ENCODE measurements around the gene SINHCAF. TPM values are rescaled to one million over a fixed set of nuclear protein-coding genes. Genes with fewer than 3 reads are reported as not detected.

Gene SINHCAF
- total and polyA plus RNA-seq, 2 donors from 2014 or later = 33.1 to 96.2 TPM

DNA sequence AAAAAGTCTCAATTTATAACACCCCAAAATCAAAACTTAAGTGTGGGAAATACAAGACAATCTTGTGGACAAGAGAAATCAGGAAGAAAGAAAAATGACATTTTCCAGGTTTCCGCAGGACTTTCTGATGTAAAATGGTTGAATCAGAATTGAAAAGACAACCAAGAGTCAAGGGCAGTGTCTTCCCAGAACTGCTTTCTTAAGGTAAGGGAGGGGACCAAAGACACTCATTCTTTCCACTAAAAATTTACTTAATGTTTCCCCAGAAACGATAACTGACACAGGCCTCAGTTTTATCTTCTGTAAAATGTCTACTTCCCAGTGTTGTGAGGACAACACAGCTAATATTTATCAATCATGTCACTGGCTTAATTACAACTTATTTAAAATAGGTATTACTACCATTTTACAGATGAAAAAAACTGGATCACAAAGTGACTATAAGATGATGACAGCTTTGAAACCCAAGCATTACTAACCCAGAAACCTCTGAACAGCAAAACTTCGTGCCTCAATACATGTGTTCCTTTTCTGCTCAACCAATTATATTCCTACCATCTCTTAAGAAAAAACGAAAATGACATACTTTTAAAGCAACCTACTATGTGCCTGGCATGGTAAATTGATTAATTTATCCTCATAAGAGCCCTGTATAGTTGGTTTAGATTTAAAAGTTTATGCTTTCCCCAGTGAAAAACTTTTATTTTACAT is 4.6 kb downstream of the SINHCAF start:
- no peak overlapping the region for H3K27ac ChIP-seq (ENCODE audit: low read depth in 2 of 2, low read length in 2 of 2)
- intact Hi-C loops (cut with DNase I) = no loop called here
- DNase-seq (no peak), FAIRE-seq (no peak)
- no peaks in the 10 kb centered on the region for H3K27me3 ChIP-seq (ENCODE audit: control insufficient read depth, insufficient read depth, low read length)
- peak overlapping the region in 1 of 3 donors; percentile 86 for H3K4me3 ChIP-seq (ENCODE audit: low read length in 3 of 3)
- H3K36me3 ChIP-seq (ENCODE audit: control insufficient read depth in 2 of 3, insufficient read depth in 3 of 3, low read length in 3 of 3) = no peaks in the 10 kb centered on the region
- no peak overlapping the region for H3K9ac ChIP-seq (ENCODE audit: low read length in 3 of 3)
- peaks cover 2 to 16% (median 8%) of the 10 kb centered on the region in 3 donors for H3K4me1 ChIP-seq (ENCODE audit: control insufficient read depth in 2 of 3, insufficient read depth in 2 of 3, low read depth in 1 of 3, low read length in 3 of 3)
- TF ChIP-seq, protein P1, sequence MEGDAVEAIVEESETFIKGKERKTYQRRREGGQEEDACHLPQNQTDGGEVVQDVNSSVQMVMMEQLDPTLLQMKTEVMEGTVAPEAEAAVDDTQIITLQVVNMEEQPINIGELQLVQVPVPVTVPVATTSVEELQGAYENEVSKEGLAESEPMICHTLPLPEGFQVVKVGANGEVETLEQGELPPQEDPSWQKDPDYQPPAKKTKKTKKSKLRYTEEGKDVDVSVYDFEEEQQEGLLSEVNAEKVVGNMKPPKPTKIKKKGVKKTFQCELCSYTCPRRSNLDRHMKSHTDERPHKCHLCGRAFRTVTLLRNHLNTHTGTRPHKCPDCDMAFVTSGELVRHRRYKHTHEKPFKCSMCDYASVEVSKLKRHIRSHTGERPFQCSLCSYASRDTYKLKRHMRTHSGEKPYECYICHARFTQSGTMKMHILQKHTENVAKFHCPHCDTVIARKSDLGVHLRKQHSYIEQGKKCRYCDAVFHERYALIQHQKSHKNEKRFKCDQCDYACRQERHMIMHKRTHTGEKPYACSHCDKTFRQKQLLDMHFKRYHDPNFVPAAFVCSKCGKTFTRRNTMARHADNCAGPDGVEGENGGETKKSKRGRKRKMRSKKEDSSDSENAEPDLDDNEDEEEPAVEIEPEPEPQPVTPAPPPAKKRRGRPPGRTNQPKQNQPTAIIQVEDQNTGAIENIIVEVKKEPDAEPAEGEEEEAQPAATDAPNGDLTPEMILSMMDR (IDR thresholded peaks at IDR 0.05; ENCODE audit: borderline replicate concordance, extremely low read depth, insufficient read depth) = no peak
- H3K9me3 ChIP-seq (ENCODE audit: control insufficient read depth in 2 of 3, insufficient read depth in 1 of 3, low read length in 3 of 3) = no peaks in the 10 kb centered on the region

DNA sequence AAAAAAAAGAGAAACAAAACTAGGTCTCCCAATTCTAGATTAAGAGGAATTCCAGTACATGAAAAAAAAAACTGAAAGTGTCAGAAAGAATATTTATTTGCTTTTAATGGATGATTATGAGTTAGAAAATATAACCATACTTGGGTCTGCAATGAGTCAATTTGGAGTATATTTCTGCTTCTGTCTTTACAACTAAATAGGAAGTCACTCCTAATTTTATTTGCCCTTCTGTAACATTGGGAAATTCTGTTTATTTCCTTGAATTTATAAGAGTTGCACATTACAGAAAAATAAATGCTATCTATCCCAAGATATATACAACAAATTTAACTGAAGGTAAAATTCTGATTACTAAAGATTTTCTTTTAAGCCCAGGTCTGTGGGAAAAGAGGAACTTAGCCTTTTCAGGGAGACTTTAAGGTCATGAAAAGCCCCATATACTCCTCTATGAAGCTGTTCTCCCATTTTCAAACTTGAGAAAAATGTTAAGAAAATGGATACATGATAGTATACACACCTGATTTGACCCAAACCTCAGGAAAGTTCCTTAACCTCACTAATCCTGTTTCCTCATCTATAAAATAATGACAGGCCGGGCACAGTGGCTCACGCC is 7.2 kb downstream of the SINHCAF start:
- H3K4me1 ChIP-seq (ENCODE audit: control insufficient read depth in 2 of 3, insufficient read depth in 2 of 3, low read depth in 1 of 3, low read length in 3 of 3) = peaks cover 6 to 20% (median 8%) of the 10 kb centered on the region in 3 donors
- intact Hi-C loops (cut with DNase I) = no loop called here
- no peak overlapping the region for H3K27ac ChIP-seq (ENCODE audit: low read depth in 2 of 2, low read length in 2 of 2)
- no peak overlapping the region for H3K9ac ChIP-seq (ENCODE audit: low read length in 3 of 3)
- H3K36me3 ChIP-seq (ENCODE audit: control insufficient read depth in 2 of 3, insufficient read depth in 3 of 3, low read length in 3 of 3) = no peaks in the 10 kb centered on the region
- H3K9me3 ChIP-seq (ENCODE audit: control insufficient read depth in 2 of 3, insufficient read depth in 1 of 3, low read length in 3 of 3) = no peaks in the 10 kb centered on the region
- no peak overlapping the region for H3K4me3 ChIP-seq (ENCODE audit: low read length in 3 of 3)
- FAIRE-seq (no peak), DNase-seq (no peak)
- TF ChIP-seq, protein P1 (IDR thresholded peaks at IDR 0.05; ENCODE audit: borderline replicate concordance, extremely low read depth, insufficient read depth) = no peak
- H3K27me3 ChIP-seq (ENCODE audit: control insufficient read depth, insufficient read depth, low read length) = no peaks in the 10 kb centered on the region

DNA sequence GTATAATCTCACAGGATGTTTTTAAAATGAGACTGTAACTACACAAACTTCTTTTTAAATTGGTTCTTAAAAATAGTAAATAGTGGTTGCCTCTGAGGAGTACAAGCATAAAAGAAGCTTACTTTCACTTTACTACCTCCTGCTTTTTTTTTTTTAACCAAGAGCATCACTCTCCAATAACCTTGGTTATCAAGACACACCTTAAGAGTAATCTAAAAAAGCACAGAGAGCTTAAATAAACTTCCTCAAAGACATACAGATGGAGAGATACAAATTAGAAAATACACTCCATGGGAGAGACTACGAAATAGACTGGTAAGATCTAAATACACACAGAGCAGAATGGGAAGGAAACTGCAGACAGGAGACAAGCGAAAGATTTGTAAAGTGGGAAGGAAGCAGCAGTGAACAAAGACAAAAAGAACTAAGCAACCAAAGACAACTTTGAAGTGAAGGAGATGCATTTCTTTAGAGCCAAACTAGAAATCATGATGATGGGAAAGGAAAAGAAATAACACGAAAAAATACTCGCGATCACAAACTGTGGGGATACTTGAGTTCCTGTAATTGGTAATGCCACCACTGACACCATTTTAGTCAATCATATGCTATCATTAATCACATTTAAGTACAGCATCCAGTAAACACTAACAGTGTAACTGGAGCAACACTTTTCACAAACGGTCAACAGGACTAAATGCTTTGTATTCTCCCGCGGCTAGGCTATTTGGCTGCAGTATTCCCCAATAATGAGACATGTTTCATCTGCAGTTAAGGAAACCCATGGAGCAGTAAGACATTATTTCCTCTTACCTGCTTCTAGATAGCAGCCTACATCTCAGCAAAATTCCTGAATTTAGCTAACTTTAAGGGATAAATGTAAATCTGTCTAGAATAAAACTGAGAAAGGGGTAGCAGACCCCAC is 8.2 kb downstream of the SINHCAF start:
- DNase-seq = peak in 2 of 5 donors; percentile 56 to 67

More for the DNA sequence above, 8.2 kb downstream of the SINHCAF start:
- intact Hi-C loops (cut with DNase I) = no loop called here
- Histone ChIP-seq H3K4me1 (ENCODE audit: control insufficient read depth in 2 of 3, insufficient read depth in 2 of 3, low read depth in 1 of 3, low read length in 3 of 3) (peaks cover 6 to 16% (median 8%) of the 10 kb centered on the region in 3 donors), H3K27ac (ENCODE audit: low read depth in 2 of 2, low read length in 2 of 2) (peak overlapping the region in 1 of 2 donors; percentile 59), H3K4me3 (ENCODE audit: low read length in 3 of 3) (peak overlapping the region; percentile 46 to 85 (median 57)), H3K9ac (ENCODE audit: low read length in 3 of 3) (peak overlapping the region; percentile 38 to 62 (median 48)), H3K27me3 (ENCODE audit: control insufficient read depth, insufficient read depth, low read length) (no peaks in the 10 kb centered on the region), H3K9me3 (ENCODE audit: control insufficient read depth in 2 of 3, insufficient read depth in 1 of 3, low read length in 3 of 3) (no peaks in the 10 kb centered on the region), H3K36me3 (ENCODE audit: control insufficient read depth in 2 of 3, insufficient read depth in 3 of 3, low read length in 3 of 3) (no peaks in the 10 kb centered on the region)
- TF ChIP-seq, protein P1 (IDR thresholded peaks at IDR 0.05; ENCODE audit: borderline replicate concordance, extremely low read depth, insufficient read depth) = no peak
- no peak for FAIRE-seq
